Transverse colon (tissue), 4 donors: Measurements from ENCODE around the gene CRLF1. TPM values are rescaled to one million over a fixed set of nuclear protein-coding genes. Genes with fewer than 3 reads are reported as not detected.

Experiments used
- DNase-seq: peaks from one replicate; pipeline ENCODE4 v3.0.0-alpha.2; 2019
- H3K27ac ChIP-seq, 4 donors: fragments of 200-600 bp; sonication (generic); 2 replicates each; pipeline ENCODE4 v1.5.1; 2016 to 2018; ENCODE audit warnings: inconsistent platforms in 4 of 4
- H3K27me3 ChIP-seq: fragments of 200-600 bp; sonication (generic); 2 replicates; pipeline ENCODE4 v1.5.1; 2017; ENCODE audit warnings: inconsistent platforms
- H3K36me3 ChIP-seq, 4 donors: fragments of 200-600 bp; sonication (generic); 2 replicates each; pipeline ENCODE4 v1.5.1; 2017 to 2019; ENCODE audit warnings: inconsistent platforms in 4 of 4
- H3K4me1 ChIP-seq, 4 donors: fragments of 200-600 bp; sonication (generic); 2 replicates each; pipeline ENCODE4 v1.5.1; 2017 to 2020; ENCODE audit warnings: inconsistent platforms in 4 of 4
- H3K4me3 ChIP-seq, 4 donors: fragments of 200-600 bp; sonication (generic); 1 replicate in 1 of 4; 2 replicates in 3 of 4; pipeline versions ENCODE4 v1.5.1 to v1.6.1; 2017 to 2019; ENCODE audit warnings: inconsistent platforms in 4 of 4
- H3K9me3 ChIP-seq, 2 donors: fragments of 200-600 bp; sonication (generic); 2 replicates each; pipeline ENCODE4 v1.5.1; 2017 to 2019; ENCODE audit warnings: inconsistent platforms in 2 of 2
- EP300 ChIP-seq: sonication (generic); formaldehyde crosslinking; IDR thresholded peaks from one replicate; pipeline ENCODE4 v1.6.1; 2017; ENCODE audit warnings: antibody characterized with exemption, low read depth
- POLR2A ChIP-seq: fragments of 450-650 bp; IDR thresholded peaks from one replicate; pipeline ENCODE4 v1.6.1; 2016; ENCODE audit warnings: antibody characterized with exemption, mild to moderate bottlenecking, moderate library complexity
- POLR2AphosphoS5 ChIP-seq, 3 donors: sonication (generic); formaldehyde crosslinking; IDR thresholded peaks; one replicate each; pipeline ENCODE4 v1.6.1; 2016; ENCODE audit warnings: antibody characterized with exemption in 3 of 3
- WGBS, 2 donors: methylation state at CpG; one replicate each; pipeline ENCODE4 v1.1.5; 2018; ENCODE audit warnings: low coverage in 1 of 2; 5-methylcytosine and 5-hydroxymethylcytosine counted together
- in situ Hi-C, 4 donors: fragments of 200-750 bp; cut with MboI; loops; one replicate each; pipeline versions ENCODE4 v1.15.0 to v1.15.1; 2017; ENCODE audit warnings: low sequenced_read_pairs in 3 of 4, low pct_ligation_motif_present in 1 of 4, low pct_unique_long_range_greater_than_20kb in 1 of 4
- intact Hi-C: fragments of 100-400 bp; cut with DNase I; formaldehyde crosslinking; loops from one replicate; pipeline ENCODE4 v1.15.1; 2023; ENCODE audit warnings: low total_unique reads
- total RNA-seq, 4 donors: library from RNA; depleted of rRNA; stranded (reverse); fragments of >200 nt; gene quantifications; one replicate each; pipeline ENCODE4 v1.1.0, GENCODE V29; 2016
- TF ChIP-seq, protein P1 (sequence below), 5 experiments: fragments of 200-600 bp in 3 of 5; fragments of 450-650 bp in 2 of 5; sonication (generic) in 3 of 5; IDR thresholded peaks; 1 replicate in 2 of 5; 2 replicates in 3 of 5; pipeline ENCODE4 v1.5.1; 2016 to 2017; ENCODE audit warnings: antibody characterized with exemption in 5 of 5, inconsistent platforms in 3 of 5, mild to moderate bottlenecking in 2 of 5, moderate library complexity in 1 of 5

Gene CRLF1
- total RNA-seq, 4 donors from 2014 or later = 1.1 to 21.0 (median 6.1) TPM

DNA sequence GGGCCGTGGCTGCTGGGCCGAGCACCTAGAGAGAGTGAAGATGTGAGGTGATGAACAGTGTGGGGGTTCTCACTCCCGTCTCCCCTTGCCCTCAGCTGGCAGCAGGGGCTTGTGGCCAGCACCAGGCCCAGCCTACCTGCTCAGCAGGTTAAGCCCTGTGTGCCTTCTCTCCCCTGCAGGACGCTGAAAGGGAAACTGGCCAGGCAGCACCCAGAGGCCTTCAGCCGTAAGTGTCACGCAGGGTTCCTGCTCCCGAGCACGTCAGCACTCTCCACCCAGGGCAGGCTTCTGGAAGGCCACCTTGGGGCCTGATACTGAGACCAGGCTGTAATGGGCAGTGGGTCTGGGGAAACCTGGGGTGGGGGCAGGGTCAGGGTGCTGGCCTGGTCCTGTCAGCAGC lies 39.6 kb downstream of the CRLF1 start:
- peaks cover 0 to 8% (median 4%) of the 10 kb centered on the region in 4 donors for H3K4me1 ChIP-seq
- 87% methylated on average over 6 of the region's 8 CpGs; no CpG with 5 or more reads in 1 of the 2 donors for WGBS, 2 donors
- no peak overlapping the region for H3K27ac ChIP-seq
- H3K36me3 ChIP-seq = peaks cover 0 to 57% (median 23%) of the 10 kb centered on the region in 4 donors
- in situ Hi-C loops (no loop called here), intact Hi-C loops (loop anchor here (5.0 kb wide), 1 partner anchor 120 kb away; no protein-coding TSS in a partner anchor)
- no peak for DNase-seq
- no peak for TF ChIP-seq EP300
- TF ChIP-seq, protein P1, sequence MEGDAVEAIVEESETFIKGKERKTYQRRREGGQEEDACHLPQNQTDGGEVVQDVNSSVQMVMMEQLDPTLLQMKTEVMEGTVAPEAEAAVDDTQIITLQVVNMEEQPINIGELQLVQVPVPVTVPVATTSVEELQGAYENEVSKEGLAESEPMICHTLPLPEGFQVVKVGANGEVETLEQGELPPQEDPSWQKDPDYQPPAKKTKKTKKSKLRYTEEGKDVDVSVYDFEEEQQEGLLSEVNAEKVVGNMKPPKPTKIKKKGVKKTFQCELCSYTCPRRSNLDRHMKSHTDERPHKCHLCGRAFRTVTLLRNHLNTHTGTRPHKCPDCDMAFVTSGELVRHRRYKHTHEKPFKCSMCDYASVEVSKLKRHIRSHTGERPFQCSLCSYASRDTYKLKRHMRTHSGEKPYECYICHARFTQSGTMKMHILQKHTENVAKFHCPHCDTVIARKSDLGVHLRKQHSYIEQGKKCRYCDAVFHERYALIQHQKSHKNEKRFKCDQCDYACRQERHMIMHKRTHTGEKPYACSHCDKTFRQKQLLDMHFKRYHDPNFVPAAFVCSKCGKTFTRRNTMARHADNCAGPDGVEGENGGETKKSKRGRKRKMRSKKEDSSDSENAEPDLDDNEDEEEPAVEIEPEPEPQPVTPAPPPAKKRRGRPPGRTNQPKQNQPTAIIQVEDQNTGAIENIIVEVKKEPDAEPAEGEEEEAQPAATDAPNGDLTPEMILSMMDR (IDR thresholded peaks at IDR 0.05) = no peak
- TF ChIP-seq POLR2A = no peak
- TF ChIP-seq POLR2AphosphoS5 (IDR thresholded peaks at IDR 0.05) = no peak
- H3K27me3 ChIP-seq = no peaks in the 10 kb centered on the region
- no peak overlapping the region for H3K4me3 ChIP-seq
- H3K9me3 ChIP-seq = no peaks in the 10 kb centered on the region

DNA sequence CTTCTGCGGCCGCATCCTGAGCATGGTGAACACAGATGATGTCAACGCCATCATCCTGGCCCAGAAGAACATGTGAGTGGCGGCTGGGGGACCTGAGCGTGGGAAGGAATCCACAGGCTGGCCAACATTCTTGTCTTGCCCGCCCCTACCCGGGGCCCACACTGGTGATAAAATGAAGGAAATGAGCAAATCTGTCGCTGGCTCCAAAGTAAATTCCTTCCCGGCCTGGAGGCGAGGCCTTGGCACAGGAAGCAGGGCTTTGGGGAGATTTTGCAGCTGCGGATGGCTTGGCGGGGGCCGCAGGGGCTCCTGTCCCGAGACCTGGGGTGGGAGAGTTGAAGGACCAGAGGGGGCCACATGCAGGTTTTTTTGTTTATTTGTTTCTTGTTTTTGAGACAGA lies 44.5 kb downstream of the CRLF1 start:
- peak overlapping the region in 2 of 4 donors; percentile 7 to 37 for H3K27ac ChIP-seq
- in situ Hi-C loops = no loop called here

DNA sequence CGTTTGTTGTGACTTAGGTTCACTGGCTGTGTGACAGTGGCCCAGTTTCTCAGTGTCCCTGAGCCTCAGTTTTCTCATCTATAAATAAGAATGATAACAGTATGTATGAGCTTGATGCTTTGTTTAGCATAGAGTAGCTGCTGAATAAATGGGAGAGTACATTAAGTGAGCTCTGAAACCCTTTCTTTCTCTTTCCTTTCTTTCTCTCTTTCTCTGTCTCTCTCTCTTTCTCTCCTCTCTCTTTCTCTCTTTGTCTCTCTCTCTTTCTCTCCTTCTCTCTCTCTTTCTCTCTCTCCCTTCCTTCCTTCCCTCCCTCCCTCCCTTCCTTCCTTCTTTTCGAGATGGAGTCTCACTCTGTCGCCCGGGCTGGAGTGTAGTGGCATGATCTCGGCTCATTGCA lies 46.9 kb downstream of the CRLF1 start:
- Histone ChIP-seq H3K27me3 (no peaks in the 10 kb centered on the region), H3K9me3 (no peaks in the 10 kb centered on the region), H3K4me3 (no peak overlapping the region), H3K27ac (peak overlapping the region in 2 of 4 donors; percentile 16 to 97), H3K4me1 (peaks cover 5 to 19% (median 10%) of the 10 kb centered on the region in 4 donors), H3K36me3 (peaks cover 0 to 11% (median 5%) of the 10 kb centered on the region in 4 donors)
- DNase-seq = no peak
- intact Hi-C loops = no loop called here
- in situ Hi-C loops = no loop called here
- TF ChIP-seq EP300 (no peak), POLR2AphosphoS5 (IDR thresholded peaks at IDR 0.05) (no peak), POLR2A (no peak)
- TF ChIP-seq, protein P1 (IDR thresholded peaks at IDR 0.05) = no peak
- 57 to 70% methylated on average over 1 to 5 of the region's 5 CpGs for WGBS, 2 donors

More for the DNA sequence above, 44.5 kb downstream of the CRLF1 start:
- no peak for DNase-seq
- intact Hi-C loops = no loop called here
- 40 to 77% methylated on average over 1 to 14 of the region's 14 CpGs for WGBS, 2 donors
- TF ChIP-seq EP300 (no peak), POLR2A (no peak), POLR2AphosphoS5 (IDR thresholded peaks at IDR 0.05) (no peak)
- TF ChIP-seq, protein P1 (IDR thresholded peaks at IDR 0.05) = no peak
- no peak overlapping the region for H3K4me3 ChIP-seq
- H3K36me3 ChIP-seq = peaks cover 0 to 35% (median 17%) of the 10 kb centered on the region in 4 donors
- no peaks in the 10 kb centered on the region for H3K27me3 ChIP-seq
- peaks cover 5 to 17% (median 10%) of the 10 kb centered on the region in 4 donors for H3K4me1 ChIP-seq
- H3K9me3 ChIP-seq = no peaks in the 10 kb centered on the region

DNA sequence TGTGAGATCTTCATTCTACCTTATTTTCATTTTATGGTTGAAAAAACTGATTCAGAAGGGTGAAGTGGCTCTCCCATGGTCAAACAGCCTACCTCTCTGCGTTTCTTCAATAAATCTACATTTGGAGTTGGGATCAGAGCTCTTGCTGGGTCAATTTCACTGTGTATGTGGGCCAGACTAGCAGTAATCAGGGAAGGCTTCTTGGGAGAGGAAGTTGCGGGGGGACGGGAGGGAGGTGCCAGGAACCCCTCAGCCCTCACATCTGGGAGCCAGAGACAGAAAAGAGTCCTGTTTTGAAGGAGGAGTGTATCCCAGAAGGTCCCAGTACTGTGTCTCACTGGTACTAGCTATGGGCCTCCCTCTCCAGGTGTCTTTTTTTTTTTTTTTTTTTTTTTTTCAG lies 48.0 kb downstream of the CRLF1 start:
- no peak for TF ChIP-seq POLR2AphosphoS5 (IDR thresholded peaks at IDR 0.05)
- TF ChIP-seq EP300 = no peak
- TF ChIP-seq POLR2A = no peak
- TF ChIP-seq, protein P1 (IDR thresholded peaks at IDR 0.05) = no peak
- no peaks in the 10 kb centered on the region for H3K27me3 ChIP-seq
- peaks cover 0 to 8% (median 2%) of the 10 kb centered on the region in 4 donors for H3K36me3 ChIP-seq
- H3K9me3 ChIP-seq = no peaks in the 10 kb centered on the region
- 55% methylated on average over 3 of the region's 3 CpGs; no CpG with 5 or more reads in 1 of the 2 donors for WGBS, 2 donors
- in situ Hi-C loops = no loop called here
- DNase-seq = no peak
- H3K4me1 ChIP-seq = peaks cover 5 to 19% (median 10%) of the 10 kb centered on the region in 4 donors
- H3K27ac ChIP-seq = peak overlapping the region; percentile 92 to 97 (median 94)
- intact Hi-C loops = no loop called here
- peak overlapping the region; percentile 58 to 90 (median 74) for H3K4me3 ChIP-seq
